Mammary epithelial cell (primary cell): ENCODE results near the gene NCKAP1.

ENCODE experiments used
- EZH2 ChIP-seq: IDR thresholded peaks from 2 replicates; pipeline ENCODE4 v1.6.1; 2012; ENCODE audit warnings: low read length, inconsistent platforms, borderline replicate concordance
- TF ChIP-seq, protein P1 (sequence below), 2 donors: IDR thresholded peaks in 1 of 2; conservative IDR thresholded peaks in 1 of 2; 2 replicates each; pipeline ENCODE4 v1.5.1; 2011 to 2012; ENCODE audit warnings: inconsistent platforms in 2 of 2, low read length in 2 of 2, mild to moderate bottlenecking in 2 of 2, control low read depth in 1 of 2, low read depth in 1 of 2; ENCODE audit not compliant: insufficient read depth in 1 of 2; ENCODE audit errors: extremely low read depth in 1 of 2

DNA sequence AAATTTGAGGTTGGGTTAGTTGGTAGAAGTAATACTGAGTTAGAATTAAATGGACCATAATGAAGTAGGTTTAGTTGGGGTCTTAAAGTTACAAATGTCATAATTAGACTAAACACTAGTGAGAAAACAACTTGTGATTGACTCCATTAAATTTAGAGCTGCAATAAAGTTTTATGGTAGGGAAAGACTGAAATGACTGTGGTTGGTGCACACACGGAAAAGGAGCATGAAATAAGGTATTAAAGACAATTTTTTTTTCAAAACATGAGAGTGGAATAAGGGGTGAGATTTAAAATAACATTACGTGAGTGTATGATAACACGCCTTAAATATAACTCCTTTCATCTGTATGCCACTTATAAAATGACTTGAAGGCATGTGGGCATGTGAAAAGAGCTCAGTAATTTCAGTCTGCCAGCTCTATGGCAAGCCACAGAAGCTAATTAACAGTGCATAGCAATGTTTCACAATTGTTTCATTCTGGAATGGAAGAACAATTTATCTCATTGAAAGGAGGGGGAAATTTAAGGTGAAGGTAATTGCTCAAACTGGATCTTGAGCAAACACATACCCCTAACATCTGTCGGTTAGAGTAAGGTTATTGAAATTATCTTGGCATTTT lies 173.2 kb downstream of the NCKAP1 start:
- TF ChIP-seq, protein P1, sequence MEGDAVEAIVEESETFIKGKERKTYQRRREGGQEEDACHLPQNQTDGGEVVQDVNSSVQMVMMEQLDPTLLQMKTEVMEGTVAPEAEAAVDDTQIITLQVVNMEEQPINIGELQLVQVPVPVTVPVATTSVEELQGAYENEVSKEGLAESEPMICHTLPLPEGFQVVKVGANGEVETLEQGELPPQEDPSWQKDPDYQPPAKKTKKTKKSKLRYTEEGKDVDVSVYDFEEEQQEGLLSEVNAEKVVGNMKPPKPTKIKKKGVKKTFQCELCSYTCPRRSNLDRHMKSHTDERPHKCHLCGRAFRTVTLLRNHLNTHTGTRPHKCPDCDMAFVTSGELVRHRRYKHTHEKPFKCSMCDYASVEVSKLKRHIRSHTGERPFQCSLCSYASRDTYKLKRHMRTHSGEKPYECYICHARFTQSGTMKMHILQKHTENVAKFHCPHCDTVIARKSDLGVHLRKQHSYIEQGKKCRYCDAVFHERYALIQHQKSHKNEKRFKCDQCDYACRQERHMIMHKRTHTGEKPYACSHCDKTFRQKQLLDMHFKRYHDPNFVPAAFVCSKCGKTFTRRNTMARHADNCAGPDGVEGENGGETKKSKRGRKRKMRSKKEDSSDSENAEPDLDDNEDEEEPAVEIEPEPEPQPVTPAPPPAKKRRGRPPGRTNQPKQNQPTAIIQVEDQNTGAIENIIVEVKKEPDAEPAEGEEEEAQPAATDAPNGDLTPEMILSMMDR (conservative IDR thresholded peaks at IDR 0.05 in 1 of 2, IDR thresholded peaks at IDR 0.05 in 1 of 2; ENCODE audit: extremely low read depth in 1 of 2, insufficient read depth in 1 of 2, low read depth in 1 of 2, low read length in 2 of 2), result no peak
- no peak for TF ChIP-seq EZH2
